Measurements from ENCODE around the gene OGG1. TPM values are rescaled to one million over a fixed set of nuclear protein-coding genes. Genes with fewer than 3 reads are reported as not detected.
"Not testable (repeated sequence)": the region's sequence is repeated elsewhere in the genome, so short reads cannot be mapped to it uniquely, and the experiment has no call there.

Gene OGG1
- total RNA-seq, 1 donor from 2014 or later = 14.9 TPM

DNA sequence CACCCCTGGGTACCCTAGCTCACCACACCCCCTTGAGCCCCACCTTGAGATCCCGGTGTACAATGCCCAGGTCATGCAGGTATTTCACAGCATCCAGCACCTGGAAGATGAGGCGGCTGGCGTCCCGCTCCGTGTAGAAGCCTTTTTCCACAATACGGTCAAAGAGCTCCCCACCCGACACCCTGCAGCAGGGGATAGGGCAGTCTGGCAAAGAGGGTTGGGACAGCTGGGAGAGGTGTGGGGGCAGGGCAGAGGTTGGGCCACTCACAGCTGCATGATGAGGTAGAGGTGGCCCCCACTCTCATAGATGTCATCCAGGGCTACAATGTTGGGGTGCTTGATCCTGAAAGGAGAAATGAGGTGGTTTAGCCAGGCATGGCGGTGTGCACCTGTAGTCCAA lies 13.1 kb downstream of the OGG1 start:
- no peak for DNase-seq (ENCODE audit: low read depth in 2 of 2)

DNA sequence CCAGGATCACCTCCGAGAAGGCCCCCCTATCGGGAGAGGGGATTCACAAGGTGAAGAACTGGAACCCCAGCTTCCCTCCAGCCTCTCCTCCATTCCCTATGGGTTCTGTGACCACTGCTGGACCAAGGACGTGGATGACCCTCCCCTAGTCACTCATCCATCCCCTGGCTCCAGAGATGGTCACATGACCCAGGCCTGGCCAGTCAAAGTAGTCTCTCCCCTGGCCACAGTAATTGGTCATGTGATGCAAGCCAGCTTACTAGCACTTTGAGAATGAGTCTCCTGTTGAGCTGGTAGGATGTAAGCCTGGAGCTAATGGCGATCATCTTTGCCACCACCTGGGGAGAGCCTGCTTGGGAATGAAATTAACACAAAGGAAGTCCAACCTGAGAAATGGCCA lies 16.1 kb downstream of the OGG1 start:
- no peak for DNase-seq (ENCODE audit: low read depth in 2 of 2)

DNA sequence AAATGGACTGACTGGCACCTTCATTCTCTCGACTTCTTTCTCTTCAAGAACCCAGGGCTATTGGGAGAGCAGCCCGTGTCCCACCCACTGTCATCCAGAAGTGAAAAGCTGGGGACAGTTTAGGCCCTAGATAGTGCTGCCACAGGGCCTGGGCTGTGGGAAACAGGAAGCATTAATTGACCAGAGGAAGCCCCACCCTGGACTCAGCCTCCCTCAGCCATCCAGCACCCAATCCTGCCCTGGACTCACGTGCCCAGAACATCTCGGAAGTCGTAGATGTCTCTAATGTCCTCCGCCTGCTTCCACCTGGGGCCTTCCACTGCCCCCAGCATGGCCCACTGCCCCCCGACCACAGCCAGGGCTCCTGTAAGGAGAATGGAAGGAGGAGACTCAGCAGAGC lies 17.7 kb downstream of the OGG1 start:
- DNase-seq (ENCODE audit: low read depth in 2 of 2) = no peak

DNA sequence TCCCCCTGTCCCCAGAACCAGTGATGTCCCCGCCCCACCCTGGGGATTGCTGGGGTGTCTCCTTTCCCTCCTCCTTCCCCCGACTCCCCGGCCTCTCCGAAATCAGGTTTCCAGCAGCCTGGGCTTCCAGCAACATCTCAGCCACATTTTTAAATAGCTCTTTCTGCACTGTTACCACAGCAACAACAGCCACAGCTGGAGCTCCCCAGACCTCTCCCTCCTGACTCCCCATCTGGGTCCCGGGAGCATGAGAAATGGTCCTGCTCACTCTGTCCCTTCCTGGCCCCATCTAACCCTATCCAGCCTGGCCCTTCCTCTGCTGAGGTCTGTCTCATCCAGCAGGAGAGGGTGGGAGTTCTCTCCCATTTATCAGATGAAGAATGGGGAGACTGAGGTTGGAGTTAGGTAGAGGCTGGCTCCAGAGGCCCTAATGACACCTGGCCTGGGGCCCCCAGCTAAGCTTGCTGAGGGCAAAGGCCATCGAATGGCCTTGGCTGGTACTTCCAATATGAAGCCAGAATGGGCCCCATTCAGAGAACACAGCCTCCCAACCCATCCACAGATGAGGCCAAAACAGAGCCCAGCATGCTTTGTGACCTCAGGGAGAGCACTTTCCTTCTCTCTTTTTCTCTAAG lies 18.5 kb downstream of the OGG1 start:
- no peak for DNase-seq (ENCODE audit: low read depth in 2 of 2)

DNA sequence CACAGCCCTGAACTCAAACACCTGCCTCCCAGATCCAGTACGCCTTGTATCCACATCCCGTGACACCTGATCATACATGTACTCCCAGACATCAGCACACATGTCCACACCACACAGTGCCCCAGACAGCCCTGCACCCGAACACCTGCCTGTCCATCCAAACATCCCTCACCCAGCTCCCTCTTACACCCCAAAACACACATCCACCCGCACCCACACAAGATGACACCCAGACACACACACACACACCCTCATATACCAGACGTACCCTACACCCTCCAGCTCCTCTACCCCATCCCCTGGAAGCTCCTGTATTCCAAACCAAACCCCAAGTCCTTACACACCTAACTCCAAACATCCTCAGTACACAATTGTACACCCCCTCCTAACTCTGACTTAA lies 19.3 kb downstream of the OGG1 start:
- DNase-seq (ENCODE audit: low read depth in 2 of 2) = no peak

DNA sequence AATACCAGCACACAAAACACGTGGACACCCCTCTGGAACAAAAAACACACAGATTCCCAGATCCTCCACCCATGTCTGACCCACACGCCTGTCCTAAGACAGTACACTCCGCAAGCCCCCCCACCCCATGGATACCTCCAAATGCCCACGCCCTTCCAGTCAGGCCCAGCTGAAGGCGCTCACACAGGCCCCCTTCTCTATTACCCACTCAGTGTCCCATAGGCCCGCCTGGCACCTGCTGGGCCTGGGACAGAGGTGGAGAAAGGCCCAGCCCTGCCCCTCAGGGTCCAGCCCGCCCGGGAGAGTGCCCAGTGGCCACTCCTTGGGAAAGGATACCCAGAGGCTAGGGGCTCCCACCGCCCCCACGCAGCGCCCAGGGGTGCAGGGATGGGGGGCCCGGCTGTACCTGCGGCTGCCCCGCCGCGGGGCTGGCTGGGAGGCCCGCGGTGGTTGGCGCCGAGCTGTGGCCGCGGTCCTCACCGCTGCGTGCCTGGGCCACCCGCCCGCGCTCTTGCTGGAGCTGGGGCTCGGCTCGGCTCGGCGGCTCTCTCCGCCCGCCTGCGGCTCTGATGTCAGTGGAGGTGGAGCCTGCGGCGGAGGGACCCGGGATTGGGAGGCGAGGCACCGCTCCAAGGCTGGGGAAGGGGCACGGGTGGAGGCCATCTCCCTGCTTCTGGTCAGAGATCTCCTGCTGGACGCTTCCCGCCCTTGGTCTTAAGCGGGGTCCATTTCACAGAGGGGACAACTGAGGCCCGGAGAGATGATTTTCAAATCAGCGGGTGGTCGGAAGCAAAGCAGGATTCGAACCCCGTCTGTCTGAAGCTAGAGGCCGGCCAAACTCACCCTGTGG lies 19.9 kb downstream of the OGG1 start, which contains the start of gene CAMK1:
CAMK1 (minus strand) TSS at position 522 of the 850 bp plus-strand sequence. CDS start 2,198 bp downstream, outside the sequence.
- DNase-seq (ENCODE audit: low read depth in 2 of 2) = peak in 1 of 2 donors; percentile 68

DNA sequence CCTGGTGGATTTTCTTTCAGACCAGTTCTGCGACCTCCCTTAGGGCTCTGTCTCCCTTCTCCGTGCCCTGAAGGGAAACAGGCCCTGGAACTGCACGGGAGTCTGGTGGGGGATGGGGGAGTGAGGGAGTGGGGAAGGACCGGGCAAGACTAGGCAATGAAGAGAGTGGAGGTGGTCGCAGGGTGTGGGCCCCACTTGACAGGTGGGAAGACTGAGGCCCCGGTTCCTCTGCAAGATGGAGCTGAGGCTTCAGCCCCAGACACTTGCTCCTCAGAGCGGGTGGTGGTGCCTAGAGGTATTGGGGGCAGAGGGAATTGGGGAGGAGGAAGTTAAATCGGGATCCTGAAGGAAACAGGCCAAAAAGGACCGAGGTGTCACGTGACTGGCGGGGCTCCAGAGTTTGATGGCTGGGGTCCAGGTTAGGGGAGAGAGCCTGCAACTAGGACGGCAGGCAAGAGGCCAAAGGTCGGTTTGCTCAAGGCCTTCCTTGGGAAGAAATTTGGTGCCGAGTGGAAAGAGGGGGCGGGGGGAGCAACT lies 20.6 kb downstream of the OGG1 start:
- DNase-seq (ENCODE audit: low read depth in 2 of 2) = no peak

DNA sequence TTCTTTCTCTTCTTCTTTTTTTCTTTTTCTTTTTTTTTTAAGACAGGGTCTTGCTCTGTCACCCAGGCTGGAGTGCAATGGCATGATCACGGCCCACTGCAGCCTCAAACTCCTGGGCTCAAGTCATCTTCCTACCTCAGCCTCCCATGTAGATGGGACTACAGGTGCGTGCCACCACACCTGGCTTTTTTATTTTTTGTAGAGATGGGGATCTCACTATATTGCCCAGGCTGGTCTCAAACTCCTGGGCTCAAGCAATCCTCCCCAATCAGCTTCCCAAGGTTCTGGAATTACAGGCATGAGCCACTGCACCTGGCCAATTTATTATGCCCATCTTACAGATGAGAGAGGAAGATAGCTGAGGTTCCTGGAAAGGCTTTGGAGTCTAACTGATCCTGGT lies 21.3 kb downstream of the OGG1 start:
- DNase-seq (ENCODE audit: low read depth in 2 of 2) = not testable (repeated sequence)

DNA sequence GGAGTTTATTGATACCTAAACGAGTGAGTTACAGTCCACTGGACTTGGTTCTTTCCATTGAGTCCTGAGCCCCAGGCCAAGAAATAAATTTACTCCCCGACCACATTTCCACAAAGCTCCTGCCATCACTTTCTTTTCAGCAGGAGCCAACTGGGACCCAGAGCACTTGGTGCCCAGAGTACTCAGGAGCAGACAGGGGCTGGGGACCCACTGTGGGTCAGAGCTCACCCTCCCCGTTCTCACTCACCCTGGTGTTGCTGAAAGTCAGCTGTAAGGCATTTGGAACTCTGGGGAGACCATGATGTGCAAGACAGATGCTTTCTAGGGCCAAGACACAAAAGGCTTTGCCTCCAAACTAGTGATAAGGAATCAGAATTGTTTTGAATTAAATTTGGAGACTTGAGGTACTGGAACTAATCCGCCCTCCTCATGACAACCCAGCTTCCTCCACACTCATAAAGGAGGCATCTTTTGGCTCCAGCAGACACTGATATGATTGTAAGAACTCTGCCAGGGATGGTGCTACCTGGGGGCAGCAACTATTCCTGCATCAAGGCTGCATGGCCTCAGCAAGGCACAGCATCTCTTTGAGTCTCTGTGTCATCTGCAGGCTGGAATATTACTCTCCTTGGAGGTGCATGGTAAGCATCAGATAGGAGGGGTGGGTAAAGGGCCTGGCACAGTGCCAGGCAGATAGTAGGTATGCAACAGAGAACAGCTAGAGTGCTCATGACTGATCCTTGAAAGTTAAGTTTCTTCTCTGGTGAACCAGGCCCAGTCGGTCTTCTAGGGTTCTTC lies 27.3 kb downstream of the OGG1 start:
- no peak for DNase-seq (ENCODE audit: low read depth in 2 of 2)

DNA sequence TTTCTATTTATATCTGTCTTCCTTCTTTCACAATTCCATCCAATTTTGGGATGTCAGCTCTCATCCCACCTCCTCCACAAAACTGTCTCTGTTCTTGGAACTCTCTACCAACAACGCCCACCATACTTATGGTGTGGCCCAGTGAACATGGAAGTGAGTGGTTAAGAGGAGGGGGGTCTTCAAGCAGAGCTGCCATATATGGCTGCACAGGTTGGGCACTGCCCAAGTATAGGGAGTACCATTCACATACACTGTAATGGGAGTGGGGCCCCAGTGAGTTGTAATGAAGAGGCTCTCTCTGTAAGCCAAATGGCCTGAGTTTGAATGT lies 27.9 kb downstream of the OGG1 start:
- DNase-seq (ENCODE audit: low read depth in 2 of 2) = no peak

DNA sequence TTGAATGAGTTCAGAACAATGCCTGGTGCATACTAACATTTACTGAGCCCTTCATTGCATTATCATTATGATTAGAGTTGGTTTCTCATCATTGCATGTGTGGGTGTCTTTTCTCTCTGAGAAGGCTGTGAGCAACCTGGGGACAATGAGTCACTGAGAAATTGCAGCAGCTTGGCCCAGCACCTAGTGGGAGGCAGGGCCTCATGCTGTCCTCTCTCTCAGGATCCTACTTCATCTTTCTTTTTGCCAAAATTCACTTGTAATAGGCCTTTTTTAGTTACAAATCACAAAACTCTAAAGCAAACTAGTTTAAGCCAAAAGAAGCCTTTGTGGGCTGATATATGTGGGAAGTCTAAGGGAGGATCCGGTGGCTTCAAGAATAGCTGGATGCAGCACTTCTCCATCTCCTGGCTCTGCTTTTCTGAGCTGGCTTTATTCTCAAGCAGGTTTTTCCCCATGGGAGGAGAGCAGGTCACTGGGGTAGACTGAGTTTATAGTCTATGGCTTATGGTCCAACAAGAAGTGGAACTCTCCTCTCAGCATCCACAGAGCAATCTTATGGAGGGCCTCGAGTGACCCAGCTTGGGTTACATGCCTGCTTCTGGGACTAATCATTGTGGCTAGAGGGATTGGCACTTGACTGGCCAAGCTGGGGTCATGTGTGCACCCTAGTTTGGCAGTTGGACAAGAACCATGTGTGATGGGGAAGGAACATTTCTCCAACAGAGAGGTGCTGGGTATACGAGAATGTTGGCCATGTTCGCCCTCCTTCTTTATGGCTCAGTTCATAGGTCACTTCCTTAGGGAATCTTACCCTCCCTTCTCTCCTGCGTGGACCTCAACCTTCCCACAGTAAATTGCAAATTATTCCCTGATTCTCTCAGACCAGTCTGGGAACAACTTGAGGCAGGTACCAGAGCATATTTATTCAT lies 28.7 kb downstream of the OGG1 start:
- no peak for DNase-seq (ENCODE audit: low read depth in 2 of 2)

DNA sequence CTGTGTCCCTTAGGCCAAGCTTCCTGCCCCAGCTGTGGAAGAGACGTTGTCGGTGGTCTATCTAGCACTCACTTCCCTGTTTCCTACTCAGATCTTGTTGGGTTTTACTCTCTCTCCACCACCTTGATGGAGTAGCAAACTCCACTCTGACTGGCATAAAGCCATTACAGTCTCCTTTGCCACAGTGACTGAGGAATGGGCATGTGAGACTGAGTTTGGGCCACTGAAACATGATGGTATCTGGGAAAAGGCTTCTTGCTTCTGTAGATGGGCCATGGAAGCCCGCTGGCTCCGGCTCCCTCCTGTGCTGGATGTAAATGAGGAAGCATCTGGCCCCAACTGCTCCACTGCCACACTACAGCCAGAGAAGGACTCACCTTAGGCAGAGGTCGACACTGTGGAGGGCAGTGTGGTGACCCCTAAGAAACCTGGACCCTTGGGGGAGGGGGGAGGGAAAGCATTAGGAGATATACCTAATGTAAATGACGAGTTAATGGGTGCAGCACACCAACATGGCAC lies 29.4 kb downstream of the OGG1 start:
- DNase-seq (ENCODE audit: low read depth in 2 of 2) = no peak

DNA sequence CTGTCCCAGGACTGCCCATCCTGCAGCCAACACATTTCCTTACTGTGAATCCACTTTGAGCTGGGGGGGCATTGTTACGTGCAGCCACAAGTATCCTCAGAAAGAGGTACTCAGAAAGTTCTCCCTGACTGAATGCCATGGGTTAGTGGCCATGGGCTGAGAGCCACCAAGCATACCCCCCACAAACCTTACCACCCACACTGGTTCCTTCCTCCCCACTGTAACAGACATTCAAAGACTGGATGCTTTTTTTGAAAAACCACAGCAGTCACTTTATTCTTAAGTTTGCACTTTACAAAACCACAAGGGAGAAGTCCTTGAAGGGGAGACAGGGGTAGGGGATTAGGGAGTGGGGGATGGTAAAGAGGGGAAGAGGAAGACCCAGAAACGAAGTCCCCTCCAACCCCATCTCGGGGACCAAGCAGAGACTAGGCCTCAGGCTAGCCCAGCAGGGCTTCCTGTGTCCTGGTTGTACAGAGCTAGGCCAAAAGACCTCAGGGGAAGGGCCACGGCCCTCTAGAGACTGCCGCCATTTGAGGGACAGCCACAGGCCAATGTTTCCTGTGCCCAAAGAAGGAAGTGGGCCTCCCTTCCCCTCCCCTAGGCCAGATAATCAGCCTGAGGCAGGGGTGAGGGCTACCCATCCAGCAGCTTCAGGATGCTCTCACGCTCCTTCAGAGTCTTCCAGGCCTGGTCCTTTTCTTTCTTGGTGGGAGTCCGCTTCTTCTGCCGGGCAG lies 30.1 kb downstream of the OGG1 start:
- DNase-seq (ENCODE audit: low read depth in 2 of 2) = no peak

DNA sequence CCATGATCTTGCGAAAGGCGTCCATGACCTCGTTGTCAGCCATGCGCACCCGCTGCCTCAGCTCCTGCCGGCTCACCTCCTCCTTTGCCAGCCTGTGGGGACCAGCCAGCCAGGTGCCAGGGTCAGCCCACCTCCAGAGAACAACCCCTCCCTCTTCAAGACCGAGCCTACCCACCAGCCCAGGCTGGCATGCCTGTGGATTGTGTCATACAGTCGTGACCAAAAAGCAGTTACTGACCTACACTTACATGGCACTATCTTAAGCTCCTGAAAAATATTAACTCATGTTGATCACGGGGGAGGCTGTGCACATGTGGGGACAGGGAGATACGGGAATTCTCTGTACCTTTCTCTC lies 30.7 kb downstream of the OGG1 start:
- DNase-seq (ENCODE audit: low read depth in 2 of 2) = no peak

DNA sequence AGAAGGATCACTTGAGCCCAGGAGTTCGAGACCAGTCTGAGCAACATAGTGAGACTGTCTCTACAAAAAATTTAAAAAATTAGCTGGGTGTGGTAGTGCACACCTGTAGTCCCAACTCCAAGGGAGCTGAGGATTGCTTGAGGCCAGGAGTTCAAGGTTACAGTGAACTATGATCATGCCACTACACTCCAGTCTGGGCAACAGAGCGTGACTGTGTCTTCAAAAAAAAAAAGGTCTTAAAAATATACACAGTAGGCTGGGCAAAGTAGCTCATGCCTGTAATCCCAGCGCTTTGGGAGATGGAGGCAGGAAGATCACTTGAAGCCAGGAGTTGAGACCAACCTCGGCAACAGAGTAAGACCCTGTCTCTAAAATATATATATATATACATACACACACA lies 31.2 kb downstream of the OGG1 start:
- DNase-seq (ENCODE audit: low read depth in 2 of 2) = no peak

DNA sequence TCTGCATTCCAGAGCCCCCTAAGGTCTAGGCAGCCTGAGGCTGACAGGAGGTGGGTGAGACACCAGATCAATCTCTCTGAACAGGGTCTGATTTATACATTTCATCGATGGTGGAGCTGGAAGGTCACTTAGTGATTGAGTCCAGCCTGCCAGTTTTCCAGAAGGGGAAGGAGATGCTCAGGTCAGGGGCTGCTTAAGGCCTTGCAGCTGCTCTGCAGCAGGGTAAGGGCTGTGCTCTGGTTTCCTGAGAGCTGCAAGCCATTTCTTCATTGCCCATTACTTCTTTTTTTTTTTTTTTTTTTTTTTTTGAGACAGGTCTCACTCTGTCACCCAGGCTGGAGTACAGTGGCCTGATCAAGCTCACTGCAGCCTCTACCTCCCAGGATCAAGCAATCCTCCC lies 31.8 kb downstream of the OGG1 start:
- no peak for DNase-seq (ENCODE audit: low read depth in 2 of 2)

DNA sequence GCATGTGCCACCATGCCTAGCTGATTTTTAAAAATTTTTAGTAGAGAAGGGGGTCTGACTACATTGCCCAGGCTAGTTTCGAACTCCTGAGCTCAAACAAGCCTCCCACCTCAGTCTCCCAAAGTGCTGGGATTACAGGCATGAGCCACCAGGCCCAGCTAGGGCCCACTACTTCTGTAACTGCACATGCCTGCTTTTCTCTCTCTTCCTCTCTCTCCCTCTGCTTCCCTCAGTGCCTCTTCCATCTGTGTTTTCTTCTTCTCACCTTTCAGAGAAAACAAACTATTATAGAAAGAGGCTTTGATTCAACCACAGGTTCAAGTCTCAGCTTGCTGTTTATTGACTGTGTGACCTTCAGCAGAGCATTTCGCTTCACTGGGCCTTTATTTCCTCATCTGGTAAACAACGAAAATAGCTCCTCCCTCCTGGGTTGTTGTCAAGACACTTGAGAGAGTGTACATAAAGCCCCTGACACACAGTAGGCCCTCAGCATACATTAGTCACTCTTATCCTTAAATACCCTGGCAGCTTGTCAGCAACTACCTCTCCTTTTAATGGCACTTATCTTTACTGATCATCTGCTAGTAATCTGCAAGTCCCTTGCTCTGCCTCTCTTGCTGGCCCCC lies 32.3 kb downstream of the OGG1 start:
- no peak for DNase-seq (ENCODE audit: low read depth in 2 of 2)

DNA sequence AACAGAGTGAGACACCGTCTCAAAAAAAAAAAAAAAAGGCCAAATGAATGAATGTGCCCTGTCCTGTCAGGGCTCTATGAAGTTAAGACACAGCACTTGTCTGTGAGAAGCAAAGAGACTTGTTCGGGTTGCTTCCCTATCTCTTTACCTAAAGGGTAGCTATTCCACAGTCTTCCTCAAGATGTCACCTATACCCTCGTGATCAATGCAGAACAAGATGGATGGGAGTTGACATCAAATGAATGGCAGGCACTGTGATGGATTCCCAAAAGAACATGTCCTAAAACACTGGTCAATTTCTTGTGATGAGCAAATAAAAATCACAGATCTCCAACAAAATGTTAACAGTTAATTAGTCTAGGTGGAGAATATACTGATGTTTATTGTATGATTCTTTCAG lies 33.0 kb downstream of the OGG1 start:
- peak in 1 of 2 donors; percentile 12 for DNase-seq (ENCODE audit: low read depth in 2 of 2)

DNA sequence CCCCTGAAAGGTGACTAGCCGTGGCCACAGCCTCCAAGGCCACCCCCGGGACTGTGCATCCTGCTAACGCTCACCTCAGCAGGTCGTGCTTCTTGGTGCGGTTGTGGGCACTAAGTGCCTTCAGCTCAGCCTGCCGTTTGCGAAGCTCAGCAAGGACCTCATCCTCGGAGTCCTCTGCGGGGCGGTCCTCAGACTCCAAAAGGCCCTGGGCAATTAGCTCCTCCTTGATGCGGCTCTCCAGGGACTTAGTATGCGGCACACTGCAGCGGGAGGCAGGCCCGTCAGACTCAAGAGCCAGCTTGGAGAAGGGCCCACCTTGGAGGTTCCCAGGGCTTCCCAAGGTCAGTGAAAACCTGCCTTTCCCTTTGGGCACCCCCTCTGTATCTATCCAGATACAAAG lies 34.2 kb downstream of the OGG1 start:
- DNase-seq (ENCODE audit: low read depth in 2 of 2) = no peak

DNA sequence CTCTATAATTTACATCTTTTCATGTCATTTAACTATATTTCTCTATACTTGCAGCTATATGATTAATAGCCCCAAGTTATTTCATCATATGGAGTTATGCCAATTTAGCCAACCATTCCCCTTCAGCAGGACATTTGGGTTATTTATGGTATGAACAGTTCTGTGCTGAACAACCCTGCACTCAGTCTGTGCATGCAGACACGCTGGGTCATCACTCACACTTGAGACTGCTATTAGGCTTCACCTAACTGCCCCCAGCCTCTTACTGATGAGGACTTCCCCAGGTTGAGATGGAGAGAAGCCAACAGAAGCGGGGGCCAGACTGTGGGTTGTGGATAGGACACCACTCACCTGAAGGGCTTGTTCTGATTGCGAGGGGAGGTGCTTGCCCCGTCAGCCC lies 35.2 kb downstream of the OGG1 start:
- no peak for DNase-seq (ENCODE audit: low read depth in 2 of 2)
